HG03442 (cell line): ENCODE measurements around the gene TLCD1.
"Not testable (repeated sequence)": the region's sequence is repeated elsewhere in the genome, so short reads cannot be mapped to it uniquely, and the experiment has no call there.

ENCODE experiments used
- ATAC-seq: cut with Tn5 transposase; IDR thresholded peaks from one replicate; pipeline ENCODE4 v1.9.1; 2021; ENCODE audit warnings: mild to moderate bottlenecking, moderate library complexity; ENCODE audit not compliant: unreplicated experiment

TLCD1 gene

GRCh38 chr17:28747051-28747691 is 21.1 kb upstream of the TLCD1 start:
- ATAC-seq: no peak

DNA sequence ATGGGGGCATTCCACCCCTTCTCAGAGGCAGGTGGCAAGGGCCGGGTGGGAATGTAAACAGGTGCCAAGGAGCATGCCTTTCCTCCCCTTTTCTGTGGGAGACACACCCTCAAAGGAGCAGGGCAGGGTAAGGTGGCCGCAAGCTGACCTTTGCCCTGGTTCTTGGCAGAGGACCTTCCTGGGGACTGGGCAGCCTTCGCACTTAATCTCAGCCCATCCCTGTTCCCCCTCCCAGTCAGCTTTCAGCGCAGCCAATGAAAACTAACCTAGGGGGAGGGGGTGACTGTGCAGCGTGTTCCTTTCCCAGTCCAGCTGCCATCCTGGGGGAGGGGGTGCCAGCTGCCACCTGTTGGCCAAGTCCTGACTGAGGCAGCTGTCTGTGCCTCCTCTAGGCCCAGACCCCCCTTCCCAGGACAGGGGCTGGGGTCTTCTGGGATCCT is 20.6 kb upstream of the TLCD1 start:
- ATAC-seq: no peak

DNA sequence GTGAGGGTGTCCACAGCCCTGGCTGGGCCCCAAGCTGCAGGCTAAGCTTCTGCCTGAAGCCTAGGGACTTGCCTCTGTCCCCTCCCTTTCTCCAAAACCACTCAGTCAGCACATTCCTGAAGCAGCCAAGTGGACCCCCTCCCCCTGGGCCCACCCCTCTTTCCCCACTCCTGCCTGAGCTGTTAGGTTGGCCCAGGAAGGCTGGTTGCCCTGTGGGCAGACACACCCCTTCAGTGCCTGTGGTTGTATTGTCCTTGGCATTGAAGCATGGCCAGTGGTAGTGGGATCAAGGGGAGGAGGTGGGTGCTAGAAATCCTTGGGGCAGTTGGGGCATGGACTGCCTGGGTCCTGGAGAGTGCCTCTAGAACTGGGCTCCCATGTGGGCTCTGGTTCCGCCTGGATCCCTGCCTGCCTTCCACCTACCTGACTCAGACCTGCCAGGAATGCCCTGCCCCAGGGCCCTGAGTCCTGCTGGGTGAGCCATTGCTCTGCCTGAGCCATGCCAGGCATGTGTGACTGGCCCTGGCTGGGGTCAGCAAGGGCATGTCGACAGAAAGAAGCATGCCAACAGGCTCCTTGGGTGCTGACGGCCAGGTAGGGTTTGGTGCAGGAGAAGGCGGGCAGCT is 19.9 kb upstream of the TLCD1 start:
- ATAC-seq: no peak

DNA sequence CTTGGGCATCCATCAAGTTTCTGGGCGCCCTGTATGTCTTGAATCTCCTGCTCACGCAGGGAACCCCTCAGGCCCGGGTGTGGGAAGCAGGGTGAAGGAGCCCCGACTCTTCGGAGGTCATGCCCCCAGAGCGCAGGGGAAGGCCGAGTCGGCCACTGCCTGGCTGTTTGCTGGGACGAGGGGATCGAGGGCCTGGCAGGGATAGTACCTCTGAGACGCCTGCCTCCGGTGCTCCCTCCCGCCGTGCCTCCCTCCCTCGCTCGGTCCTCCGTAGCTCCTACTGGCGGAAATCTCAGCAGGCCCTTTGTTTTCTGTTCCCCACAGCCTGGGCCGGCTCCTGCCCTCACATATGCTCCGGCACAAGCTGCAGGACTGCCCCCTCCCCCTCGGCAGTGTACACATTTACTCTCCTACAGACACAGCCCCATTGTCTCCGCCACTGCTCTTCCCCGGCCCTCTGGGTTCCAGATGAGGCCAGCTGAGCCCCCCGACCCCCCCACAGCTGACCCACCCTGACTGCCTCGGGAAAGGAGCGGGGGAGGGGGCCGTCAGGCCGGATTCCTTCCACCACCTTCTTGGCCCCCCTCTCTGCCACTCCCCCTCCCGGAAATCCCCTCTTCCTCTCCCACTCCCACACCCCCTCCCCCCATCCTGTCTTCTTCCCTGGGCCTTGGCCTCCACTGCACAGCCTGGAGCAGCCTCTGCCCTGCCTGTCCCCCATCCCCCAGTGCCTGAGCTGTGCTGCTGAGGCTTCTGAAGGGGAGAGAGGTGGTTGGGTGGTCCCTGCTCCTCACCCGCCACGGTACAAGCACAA is 19.1 kb upstream of the TLCD1 start:
- no peak for ATAC-seq

DNA sequence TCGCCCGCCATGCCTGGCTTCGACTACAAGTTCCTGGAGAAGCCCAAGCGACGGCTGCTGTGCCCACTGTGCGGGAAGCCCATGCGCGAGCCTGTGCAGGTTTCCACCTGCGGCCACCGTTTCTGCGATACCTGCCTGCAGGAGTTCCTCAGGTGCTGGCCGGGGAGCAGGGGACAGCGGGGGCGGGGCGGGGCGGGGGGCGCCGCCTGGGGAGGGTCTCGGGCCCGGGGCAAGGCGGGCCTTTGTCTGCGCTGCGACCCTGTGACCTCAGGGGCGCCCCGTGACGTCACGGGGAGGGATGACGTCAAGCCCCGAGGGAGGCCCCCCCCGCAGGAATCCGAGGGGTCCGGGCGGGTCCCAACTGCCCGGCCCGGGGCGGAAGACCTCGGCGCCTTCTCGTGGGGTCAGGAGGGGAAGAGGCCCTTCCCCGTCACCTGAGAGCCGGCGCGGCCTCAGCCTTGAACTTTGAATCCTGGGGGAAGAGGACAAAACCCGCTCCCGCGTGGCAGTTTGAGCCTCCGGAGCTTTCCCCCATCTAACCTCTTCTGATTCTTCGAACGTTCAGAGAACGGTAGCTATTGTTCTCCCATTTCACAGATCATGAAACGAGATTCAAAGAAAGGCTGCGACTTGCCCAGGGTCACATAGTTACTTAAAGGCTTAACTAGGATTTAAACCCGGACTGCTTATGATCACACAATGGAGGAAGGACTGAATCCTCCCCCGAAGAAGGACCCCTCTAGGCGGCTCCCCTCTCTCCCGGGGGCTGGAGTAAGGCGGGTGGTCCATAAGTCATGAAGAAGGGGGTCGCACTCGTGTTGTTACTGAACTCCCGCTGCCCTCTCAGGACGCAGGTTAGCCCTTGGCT is 18.3 kb upstream of the TLCD1 start:
- ATAC-seq: peak; percentile 23

DNA sequence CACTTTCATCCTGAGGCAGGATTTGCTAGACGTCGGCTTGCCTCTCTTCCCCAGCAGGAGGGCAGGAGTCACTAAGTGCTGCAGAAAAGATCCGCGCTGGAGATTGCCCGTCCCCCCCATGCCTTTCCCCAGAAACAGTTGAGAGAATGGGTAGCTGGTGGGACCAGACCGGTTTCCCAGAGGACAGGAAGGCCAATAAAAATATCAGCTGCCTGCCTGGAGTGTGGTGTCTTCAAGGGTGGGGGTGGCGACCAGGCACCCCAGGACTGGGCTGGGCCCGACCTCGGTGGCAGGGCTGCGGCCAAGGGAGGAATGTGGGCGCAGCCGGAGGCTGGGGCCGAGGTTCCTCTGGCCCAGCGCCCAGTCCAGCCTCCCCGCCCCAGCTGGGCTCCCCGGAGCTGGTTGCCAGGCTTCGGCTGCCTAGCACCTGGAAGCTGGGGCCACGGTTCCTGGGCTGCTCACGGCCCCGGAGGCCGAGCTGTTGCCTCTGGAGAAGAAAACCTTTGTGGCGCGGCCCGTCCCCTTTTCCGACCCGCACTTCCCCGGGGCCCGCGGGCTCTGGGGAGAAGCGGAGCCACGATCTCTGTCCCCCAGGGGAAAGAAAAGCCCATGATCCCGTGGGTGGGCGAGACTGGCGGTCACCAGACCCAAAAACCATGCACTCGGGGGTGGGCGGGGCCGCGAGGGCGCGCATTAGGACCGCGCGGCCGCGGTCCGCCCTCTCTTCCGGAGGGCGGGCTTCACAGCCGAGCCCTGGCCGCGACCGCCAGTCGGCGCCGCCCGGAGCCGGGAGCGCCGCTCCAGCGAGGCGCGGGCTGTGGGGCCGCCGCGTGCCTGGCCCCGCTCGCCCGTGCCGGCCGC is 17.4 kb upstream of the TLCD1 start, which contains the start of gene TRAF4:
TSS of gene TRAF4 (plus strand) at position 769 of the 861 bp plus-strand sequence. CDS start 102 bp downstream, outside the sequence.
- peak; percentile 58 for ATAC-seq

- ATAC-seq: no peak
Measured at GRCh38 chr17:28741358-28742349, 15.6 kb upstream of the TLCD1 start.

DNA sequence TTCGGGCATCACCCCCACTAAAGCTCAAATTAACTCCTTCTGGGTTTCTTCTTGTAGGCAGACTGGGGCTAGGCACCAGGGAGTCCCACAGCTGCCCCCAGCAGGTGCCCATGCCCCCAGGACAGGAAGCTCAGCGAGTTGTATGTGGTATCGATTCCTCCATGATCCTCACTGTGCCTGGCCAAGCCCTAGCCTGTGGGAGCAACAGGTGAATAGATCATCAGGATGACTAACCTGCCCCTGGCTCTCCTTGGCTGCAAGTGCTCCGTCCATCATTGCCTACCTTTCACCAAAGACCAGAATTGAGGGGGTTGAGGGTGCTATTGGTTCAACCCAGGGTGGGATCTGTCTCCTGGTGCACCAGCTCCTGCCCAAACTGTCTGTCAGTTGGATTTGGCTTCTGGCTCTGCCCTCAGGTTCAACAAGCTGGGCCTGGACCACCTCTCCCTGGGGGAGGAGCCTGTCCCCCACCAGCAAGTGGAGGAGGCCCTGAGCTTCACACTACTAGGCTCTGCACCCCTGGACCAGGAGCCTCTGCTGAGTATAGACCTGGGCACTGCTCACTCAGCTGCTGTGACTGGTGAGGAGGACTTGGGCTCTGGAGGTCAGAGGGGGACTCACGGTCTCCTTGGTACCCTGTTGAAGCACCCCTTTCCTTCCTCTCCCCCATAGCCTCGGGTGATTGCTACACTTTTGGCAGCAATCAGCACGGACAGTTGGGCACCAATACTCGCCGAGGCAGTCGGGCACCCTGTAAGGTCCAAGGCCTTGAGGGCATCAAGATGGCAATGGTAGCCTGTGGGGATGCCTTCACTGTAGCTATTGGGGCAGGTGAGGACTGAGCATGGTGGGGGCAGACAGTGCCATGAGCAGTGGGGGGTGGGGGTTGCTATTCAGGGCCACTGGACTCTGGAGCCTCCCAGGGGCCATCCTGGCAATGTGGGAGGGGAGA is 14.6 kb upstream of the TLCD1 start:
- ATAC-seq: no peak

DNA sequence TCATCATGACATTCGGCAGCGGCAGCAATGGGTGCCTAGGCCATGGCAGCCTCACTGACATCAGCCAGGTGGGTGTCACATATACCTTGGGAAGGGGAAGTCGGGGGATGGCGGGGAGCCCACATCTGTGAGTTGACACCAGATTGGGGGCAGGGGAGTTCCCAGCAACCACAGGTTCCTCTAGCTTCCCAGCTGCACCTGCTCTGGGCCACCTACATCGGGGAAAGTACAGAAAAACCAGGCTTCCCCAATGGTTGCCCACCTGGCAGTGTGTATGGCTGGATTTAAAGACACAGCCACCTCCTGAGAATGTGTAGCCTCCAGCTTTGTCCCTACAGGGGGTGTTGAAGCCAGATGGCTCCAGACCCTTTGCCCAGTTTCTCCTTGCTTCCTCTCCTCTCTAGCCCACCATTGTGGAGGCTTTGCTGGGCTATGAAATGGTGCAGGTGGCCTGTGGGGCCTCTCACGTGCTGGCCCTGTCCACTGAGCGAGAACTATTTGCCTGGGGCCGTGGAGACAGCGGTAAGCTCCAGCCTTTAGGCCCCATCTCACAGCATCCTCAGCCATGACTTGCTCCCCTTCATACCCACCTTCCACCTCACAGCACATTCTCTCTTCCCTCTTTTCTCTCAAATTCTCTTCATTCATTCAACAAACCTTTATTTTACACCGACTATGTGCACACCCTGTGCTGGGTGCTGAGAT is 12.8 kb upstream of the TLCD1 start:
- ATAC-seq: no peak

- peak; percentile 48 for ATAC-seq
Measured at GRCh38 chr17:28737770-28738679, 12.0 kb upstream of the TLCD1 start.

- no peak for ATAC-seq
Measured at GRCh38 chr17:28737316-28737715, 11.3 kb upstream of the TLCD1 start.

GRCh38 chr17:28735913-28736769 is 10.1 kb upstream of the TLCD1 start:
- ATAC-seq: not testable (repeated sequence)

DNA sequence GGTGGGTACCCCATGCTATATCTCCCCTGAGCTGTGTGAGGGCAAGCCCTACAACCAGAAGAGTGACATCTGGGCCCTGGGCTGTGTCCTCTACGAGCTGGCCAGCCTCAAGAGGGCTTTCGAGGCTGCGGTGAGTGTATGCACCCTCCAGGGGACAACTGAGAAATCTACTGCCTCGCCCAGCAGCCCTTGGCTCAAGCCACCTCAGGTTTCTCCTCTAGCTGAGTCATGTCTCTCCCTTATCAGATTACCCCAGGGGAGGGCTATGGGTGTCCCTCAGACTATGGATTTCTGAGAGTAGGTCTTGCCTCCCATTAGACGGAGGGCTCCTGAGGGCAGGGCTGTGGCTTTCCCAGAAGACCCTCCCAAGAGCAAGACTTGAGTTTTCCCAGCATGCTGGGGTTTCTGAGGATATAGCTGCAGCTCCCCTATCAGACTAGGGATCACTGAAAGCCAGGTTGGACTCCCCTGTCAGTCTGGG is 9.2 kb upstream of the TLCD1 start:
- no peak for ATAC-seq

GRCh38 chr17:28734712-28735241 is 8.7 kb upstream of the TLCD1 start:
- ATAC-seq: no peak

DNA sequence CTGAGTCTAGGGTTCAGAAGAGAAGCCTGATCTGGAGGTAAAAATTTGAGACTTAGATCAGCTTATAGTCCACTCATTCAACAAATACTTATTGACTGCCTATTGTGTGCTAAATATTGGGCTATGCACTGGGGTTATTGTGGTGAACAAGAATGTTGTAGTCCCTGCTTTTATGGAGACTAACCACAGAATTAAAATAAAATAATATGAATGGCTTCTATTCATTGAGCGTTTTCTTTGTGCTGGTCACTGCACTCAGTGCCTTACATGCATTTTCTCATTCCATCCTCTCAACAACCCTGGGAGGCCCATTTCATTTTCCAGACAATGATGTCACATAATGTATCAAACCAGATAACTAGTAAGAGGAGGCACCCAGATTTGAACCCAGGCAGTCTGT is 7.3 kb upstream of the TLCD1 start:
- no peak for ATAC-seq
